ELF-1 (cell line): Measurements from ENCODE around the gene RADIL.

ENCODE experiments used
- DNase-seq: peaks from one replicate; pipeline ENCODE4 v3.0.0-alpha.2; 2016; ENCODE audit warnings: low read depth, low spot score

RADIL gene

GRCh38 chr7:4775250-4775847 lies 108.2 kb downstream of the RADIL start, which contains the start of gene AP5Z1:
TSS of gene AP5Z1 (plus strand) at chr7:4775623. CDS start at chr7:4775716, 93 bp downstream.
- peak; percentile 97 for DNase-seq

- DNase-seq, result no peak
Observed at GRCh38 chr7:4774658-4775249, 108.8 kb downstream of the RADIL start.

GRCh38 chr7:4774007-4774406 lies 109.5 kb downstream of the RADIL start:
- DNase-seq, result no peak

- DNase-seq, result no peak
Observed at GRCh38 chr7:4772306-4772705, 111.2 kb downstream of the RADIL start.

- no peak for DNase-seq
Observed at GRCh38 chr7:4771737-4772136, 111.8 kb downstream of the RADIL start.

- no peak for DNase-seq
Observed at GRCh38 chr7:4770886-4771285, 112.6 kb downstream of the RADIL start.

- DNase-seq, result no peak
Observed at GRCh38 chr7:4769761-4770160, 113.8 kb downstream of the RADIL start.

GRCh38 chr7:4768597-4769569 lies 114.6 kb downstream of the RADIL start:
- DNase-seq, result no peak

GRCh38 chr7:4766666-4767519 lies 116.6 kb downstream of the RADIL start:
- no peak for DNase-seq

- DNase-seq, result no peak
Observed at GRCh38 chr7:4765776-4766490, 117.6 kb downstream of the RADIL start.

- no peak for DNase-seq
Observed at GRCh38 chr7:4764402-4765007, 119.0 kb downstream of the RADIL start.

GRCh38 chr7:4763794-4764185 lies 119.7 kb downstream of the RADIL start:
- DNase-seq, result no peak

GRCh38 chr7:4763091-4763793 lies 120.3 kb downstream of the RADIL start:
- no peak for DNase-seq

- DNase-seq, result no peak
Observed at GRCh38 chr7:4762121-4763055, 121.1 kb downstream of the RADIL start.

GRCh38 chr7:4760952-4761351 lies 122.6 kb downstream of the RADIL start:
- DNase-seq, result no peak

GRCh38 chr7:4759211-4759610 lies 124.3 kb downstream of the RADIL start:
- DNase-seq, result no peak

GRCh38 chr7:4758791-4759190 lies 124.7 kb downstream of the RADIL start:
- DNase-seq, result no peak

- DNase-seq, result no peak
Observed at GRCh38 chr7:4758111-4758510, 125.4 kb downstream of the RADIL start.

GRCh38 chr7:4755045-4755444 lies 128.5 kb downstream of the RADIL start:
- DNase-seq, result no peak
